IMR-90 (cell line): Measurements from ENCODE around the gene NIPAL1.

ENCODE experiments used
- CTCF ChIP-seq: conservative IDR thresholded peaks from 2 replicates; pipeline ENCODE4 v1.5.1; 2012; ENCODE audit warnings: mild to moderate bottlenecking, low read depth, low read length, improper control_type of control experiment
- POLR2A ChIP-seq: IDR thresholded peaks from 2 replicates; pipeline ENCODE4 v1.6.1; 2012; ENCODE audit warnings: mild to moderate bottlenecking, low read depth, low read length

GRCh38 chr4:48030470-48030869, 13.9 kb downstream of the NIPAL1 start:
- TF ChIP-seq CTCF (no peak), POLR2A (no peak)
